Forelimb muscle (tissue), 1 donor: ENCODE data around the gene GAB1. TPM values are rescaled to one million over a fixed set of nuclear protein-coding genes. Genes with fewer than 3 reads are reported as not detected.

Experiments
- DNase-seq: peaks from one replicate; pipeline ENCODE4 v3.0.0-alpha.2; 2013; ENCODE audit warnings: low read depth
- polyA plus RNA-seq: library from polyadenylated mRNA; unstranded; fragments of 120-200 nt; gene quantifications from one replicate; pipeline ENCODE4 v1.2.1, GENCODE V29; 2013; ENCODE audit not compliant: insufficient read length

The GAB1 gene
- polyA plus RNA-seq, 1 donor: 26.4 TPM

- no peak for DNase-seq
Observed at GRCh38 chr4:143417679-143418403, 81.2 kb downstream of the GAB1 start.

- DNase-seq: no peak
Observed at GRCh38 chr4:143420227-143420626, 83.6 kb downstream of the GAB1 start.

- DNase-seq: no peak
Observed at GRCh38 chr4:143421609-143422008, 84.9 kb downstream of the GAB1 start.

- DNase-seq: no peak
Observed at GRCh38 chr4:143424276-143424675, 87.6 kb downstream of the GAB1 start.

GRCh38 chr4:143431526-143432257 is 95.0 kb downstream of the GAB1 start:
- no peak for DNase-seq

- no peak for DNase-seq
Observed at GRCh38 chr4:143432258-143432591, 95.5 kb downstream of the GAB1 start.

GRCh38 chr4:143433231-143433630 is 96.6 kb downstream of the GAB1 start:
- DNase-seq: no peak

- no peak for DNase-seq
Observed at GRCh38 chr4:143435955-143436354, 99.3 kb downstream of the GAB1 start.

GRCh38 chr4:143437476-143437875 is 100.8 kb downstream of the GAB1 start:
- DNase-seq: no peak

- no peak for DNase-seq
Observed at GRCh38 chr4:143437937-143438336, 101.3 kb downstream of the GAB1 start.

GRCh38 chr4:143438710-143439109 is 102.0 kb downstream of the GAB1 start:
- DNase-seq: no peak

GRCh38 chr4:143441109-143441508 is 104.4 kb downstream of the GAB1 start:
- DNase-seq: no peak

- DNase-seq: no peak
Observed at GRCh38 chr4:143441678-143442077, 105.0 kb downstream of the GAB1 start.

- no peak for DNase-seq
Observed at GRCh38 chr4:143443728-143444127, 107.1 kb downstream of the GAB1 start.

- no peak for DNase-seq
Observed at GRCh38 chr4:143451186-143451585, 114.5 kb downstream of the GAB1 start.

GRCh38 chr4:143455211-143455610 is 118.5 kb downstream of the GAB1 start:
- DNase-seq: no peak

GRCh38 chr4:143458966-143459365 is 122.3 kb downstream of the GAB1 start:
- DNase-seq: no peak

GRCh38 chr4:143473334-143474126 is 136.9 kb downstream of the GAB1 start:
- no peak for DNase-seq

GRCh38 chr4:143477487-143477886 is 140.8 kb downstream of the GAB1 start:
- no peak for DNase-seq

- DNase-seq: no peak
Observed at GRCh38 chr4:143481361-143481760, 144.7 kb downstream of the GAB1 start.

GRCh38 chr4:143482840-143483239 is 146.2 kb downstream of the GAB1 start:
- DNase-seq: peak; percentile 29

GRCh38 chr4:143486314-143486713 is 149.6 kb downstream of the GAB1 start:
- DNase-seq: no peak

GRCh38 chr4:143488687-143489086 is 152.0 kb downstream of the GAB1 start:
- no peak for DNase-seq
